HL-60 (cell line): ENCODE data around the gene ZSCAN30.

Experiments
- DNase-seq, 2 experiments: peaks; one replicate each; pipeline ENCODE4 v3.0.0-alpha.2; 2010 to 2020; ENCODE audit warnings: low read depth in 1 of 2, low spot score in 1 of 2
- H3K27ac ChIP-seq: fragments of 250-450 bp; sonication (Bioruptor Pico); replicated peaks from 2 replicates; pipeline ENCODE4 v1.5.1; 2020; ENCODE audit warnings: mild to moderate bottlenecking, moderate library complexity
- H3K27me3 ChIP-seq: fragments of 250-450 bp; sonication (Bioruptor Pico); 2 replicates; pipeline ENCODE4 v1.5.1; 2021; ENCODE audit warnings: mild to moderate bottlenecking, moderate library complexity; ENCODE audit not compliant: insufficient read depth, poor library complexity, severe bottlenecking
- H3K4me3 ChIP-seq: replicated peaks from 2 replicates; pipeline ENCODE4 v1.5.1; 2011; ENCODE audit warnings: mild to moderate bottlenecking, control low read depth, low read length; ENCODE audit not compliant: insufficient read depth
- CTCF ChIP-seq: IDR thresholded peaks from one replicate; pipeline ENCODE4 v1.5.1; 2011; ENCODE audit warnings: low read length, control low read depth, inconsistent platforms; ENCODE audit not compliant: insufficient read depth
- GABPA ChIP-seq: IDR thresholded peaks from 2 replicates; pipeline ENCODE4 v1.6.1; 2012; ENCODE audit warnings: low read depth
- POLR2AphosphoS5 ChIP-seq: IDR thresholded peaks from 2 replicates; pipeline ENCODE4 v1.6.1; 2012; ENCODE audit warnings: low read depth
- REST ChIP-seq: IDR thresholded peaks from 2 replicates; pipeline ENCODE4 v1.6.1; 2012; ENCODE audit warnings: low read depth; ENCODE audit not compliant: insufficient replicate concordance
- SPI1 ChIP-seq: IDR thresholded peaks from 2 replicates; pipeline ENCODE4 v1.6.1; 2012; ENCODE audit warnings: low read depth, mild to moderate bottlenecking, borderline replicate concordance

ZSCAN30 gene

DNA sequence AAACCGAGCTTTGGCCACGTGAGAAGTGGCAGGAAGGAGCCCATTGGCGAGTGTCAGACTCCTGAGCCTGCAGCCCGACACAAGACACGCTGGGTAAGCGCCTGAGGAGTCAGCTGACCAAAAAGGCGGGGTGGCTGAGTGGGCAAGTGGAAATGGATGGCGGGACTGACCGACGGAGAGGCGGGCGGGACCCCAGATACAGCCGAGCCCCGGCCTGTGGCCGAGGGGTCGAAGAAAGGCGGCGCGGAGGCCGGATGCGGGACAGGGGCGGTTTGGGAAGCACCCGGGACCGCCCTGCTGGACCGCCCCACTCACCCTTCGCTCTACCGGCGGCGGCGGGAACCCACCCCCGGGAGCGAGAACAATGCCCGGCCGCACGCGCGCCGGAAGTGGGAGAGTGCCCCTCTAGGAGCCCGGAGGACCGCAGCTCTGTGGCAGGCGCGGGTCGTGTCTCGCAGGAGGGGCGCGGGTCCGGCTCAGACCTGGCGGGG is 22.8 kb downstream of the ZSCAN30 start:
- DNase-seq: no peak
- Histone ChIP-seq H3K27me3 (no peaks in the 10 kb centered on the region), H3K27ac (no peak overlapping the region), H3K4me3 (no peak overlapping the region)
- TF ChIP-seq GABPA (no peak), CTCF (no peak)

DNA sequence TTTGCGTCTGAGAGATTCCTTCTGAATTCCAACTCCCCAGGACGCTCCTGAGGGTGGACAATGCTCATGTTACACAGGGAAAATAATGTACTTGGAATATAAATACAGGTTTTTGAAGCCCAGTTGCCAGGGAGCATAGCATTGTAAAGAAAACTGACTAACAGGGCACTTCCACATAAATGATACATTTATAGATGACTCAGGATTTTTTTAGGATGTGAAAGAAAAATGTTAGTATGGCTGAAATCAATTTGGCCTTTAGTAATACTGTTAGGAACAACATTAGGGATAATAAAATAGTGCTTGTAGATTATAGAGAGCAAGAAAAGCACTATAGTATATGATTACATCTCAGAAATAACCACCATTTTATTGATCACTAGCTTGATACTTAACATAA is 25.6 kb downstream of the ZSCAN30 start:
- TF ChIP-seq GABPA (no peak), SPI1 (no peak), REST (no peak), CTCF (no peak), POLR2AphosphoS5 (no peak)
- Histone ChIP-seq H3K4me3 (no peak overlapping the region), H3K27ac (no peak overlapping the region), H3K27me3 (no peaks in the 10 kb centered on the region)
- no peak for DNase-seq

DNA sequence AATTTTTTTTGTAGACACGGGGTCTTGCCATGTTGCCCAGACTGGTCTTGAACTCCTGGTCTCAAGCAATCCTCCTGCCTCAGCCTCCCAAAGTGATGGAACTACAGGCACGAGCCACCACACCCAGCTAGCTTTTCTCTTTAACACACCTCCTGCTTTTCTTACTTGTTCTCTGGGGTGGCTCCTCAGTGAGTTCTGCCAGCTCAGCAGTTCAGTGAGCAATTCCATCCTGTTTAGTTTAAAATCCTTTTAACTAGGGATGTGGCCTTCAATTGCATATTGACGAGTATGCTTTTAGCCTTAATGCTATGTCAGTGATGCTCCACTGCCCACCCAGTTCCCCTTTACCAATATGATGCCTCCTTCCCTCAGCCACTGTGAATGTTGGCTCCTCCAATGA is 33.1 kb downstream of the ZSCAN30 start:
- TF ChIP-seq CTCF (no peak), SPI1 (no peak), REST (no peak), GABPA (no peak), POLR2AphosphoS5 (no peak)
- H3K27ac ChIP-seq: no peak overlapping the region
- no peak for DNase-seq
- H3K4me3 ChIP-seq: no peak overlapping the region
- no peaks in the 10 kb centered on the region for H3K27me3 ChIP-seq

DNA sequence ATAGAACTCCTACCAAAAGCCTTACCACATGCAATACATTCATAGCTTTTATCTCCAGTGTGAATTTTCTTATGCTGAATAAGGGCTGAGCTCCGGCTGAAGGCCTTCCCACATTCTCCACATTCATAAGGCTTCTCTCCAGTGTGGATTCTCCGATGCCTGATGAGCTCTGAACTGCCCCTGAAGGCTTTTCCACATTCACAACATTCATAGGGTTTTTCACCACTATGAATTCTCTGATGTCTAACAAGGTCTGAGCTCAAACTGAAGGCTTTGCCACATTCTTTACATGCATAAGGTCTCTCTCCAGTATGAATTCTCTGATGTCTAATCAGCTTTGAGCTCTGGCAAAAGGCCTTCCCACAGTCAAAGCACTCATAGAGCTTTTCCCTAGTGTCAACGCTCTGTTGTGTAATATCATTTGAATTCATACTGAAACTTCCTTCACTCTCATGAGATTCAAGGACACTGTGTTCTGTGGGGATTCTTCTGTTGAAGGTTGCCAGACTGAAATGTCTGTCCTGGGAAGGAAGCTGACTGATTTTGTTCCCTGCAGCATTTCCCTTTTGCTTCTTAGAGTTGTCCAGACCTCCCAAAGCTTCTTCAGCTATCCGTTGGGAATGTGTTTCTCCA is 36.3 kb downstream of the ZSCAN30 start:
- Histone ChIP-seq H3K27me3 (no peaks in the 10 kb centered on the region), H3K4me3 (no peak overlapping the region), H3K27ac (no peak overlapping the region)
- TF ChIP-seq REST (no peak), CTCF (no peak), POLR2AphosphoS5 (no peak), SPI1 (no peak), GABPA (no peak)
- DNase-seq: no peak
